ENCODE data around the gene NEK2.
"Not testable (repeated sequence)": the region's sequence is repeated elsewhere in the genome, so short reads cannot be mapped to it uniquely, and the experiment has no call there.

Gene NEK2

DNA sequence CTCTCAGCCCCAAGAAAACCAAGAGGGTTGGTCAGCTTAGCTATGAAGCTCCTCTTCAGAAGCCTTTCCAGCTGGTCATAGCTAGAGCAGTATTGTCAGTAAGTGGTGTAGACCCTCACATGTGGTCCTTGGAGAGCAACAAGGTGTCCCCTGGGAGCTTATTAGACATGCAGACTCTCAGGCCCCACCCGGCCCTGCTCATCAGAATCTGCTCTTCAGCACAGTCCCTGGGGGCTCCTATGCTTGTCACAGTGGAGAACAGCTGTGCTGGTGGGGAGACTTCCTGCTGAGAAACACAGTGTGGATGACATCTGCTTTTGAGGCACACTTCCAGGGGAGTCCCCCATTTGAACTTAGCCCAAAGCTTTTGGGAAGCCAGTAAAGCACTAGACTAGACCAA is 21.9 kb upstream of the NEK2 start:
- FAIRE-seq (peak; percentile 98), DNase-seq (ENCODE audit: insufficient read length, low spot score) (peak; percentile 31)

DNA sequence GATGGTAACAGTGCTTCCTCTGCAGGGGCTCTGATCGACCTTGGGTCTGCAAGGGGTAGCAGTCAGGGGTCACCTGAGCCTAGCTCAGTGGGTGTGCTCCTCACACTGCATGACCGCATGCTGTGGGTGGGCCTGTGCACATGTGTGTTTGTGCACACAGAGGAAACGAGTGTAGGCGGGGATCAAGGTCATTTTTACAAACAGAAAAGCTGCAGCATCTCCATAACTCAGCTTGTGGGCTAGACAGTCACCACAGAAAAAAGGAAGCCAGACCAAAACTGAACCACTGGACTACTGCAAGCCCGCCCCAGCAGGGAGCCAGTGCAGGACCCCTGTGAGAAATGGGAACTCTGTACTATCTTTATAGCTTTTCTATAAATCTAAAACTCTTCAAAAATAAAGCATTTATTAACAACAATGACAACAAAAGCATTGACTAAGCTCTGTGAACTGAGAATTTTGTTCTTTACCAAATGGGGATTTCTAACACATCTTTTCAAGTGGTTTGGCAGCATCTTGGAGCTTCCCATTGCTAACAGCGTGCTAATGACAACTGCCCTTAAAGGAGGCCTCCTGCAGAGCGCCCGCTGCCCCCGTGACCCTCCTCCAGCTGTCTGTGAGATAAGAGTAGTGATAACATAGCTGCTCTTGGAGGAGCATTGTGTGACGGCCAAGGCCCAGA is 19.9 kb upstream of the NEK2 start:
- no peak for DNase-seq (ENCODE audit: insufficient read length, low spot score)
- FAIRE-seq, result peak; percentile 92

DNA sequence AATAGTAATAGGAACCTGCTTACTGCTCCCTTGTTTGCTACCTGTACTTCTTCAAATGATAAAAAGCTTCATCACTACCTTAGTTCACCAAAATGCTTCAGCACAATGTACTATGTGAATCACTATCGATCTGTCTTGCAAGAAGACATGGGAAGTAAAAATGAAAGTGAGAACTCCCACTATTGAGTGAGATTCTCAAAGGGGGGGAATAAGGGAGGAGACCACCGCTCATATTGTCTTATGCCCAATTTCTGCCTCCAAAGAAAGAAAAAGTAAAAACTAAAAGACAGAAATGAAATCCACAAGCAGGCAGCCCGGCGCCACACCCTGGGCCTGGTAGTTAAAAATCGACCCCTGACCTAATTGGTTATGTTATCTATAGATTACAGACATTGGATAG is 18.5 kb upstream of the NEK2 start:
- not testable (repeated sequence) for DNase-seq (ENCODE audit: insufficient read length, low spot score); FAIRE-seq

DNA sequence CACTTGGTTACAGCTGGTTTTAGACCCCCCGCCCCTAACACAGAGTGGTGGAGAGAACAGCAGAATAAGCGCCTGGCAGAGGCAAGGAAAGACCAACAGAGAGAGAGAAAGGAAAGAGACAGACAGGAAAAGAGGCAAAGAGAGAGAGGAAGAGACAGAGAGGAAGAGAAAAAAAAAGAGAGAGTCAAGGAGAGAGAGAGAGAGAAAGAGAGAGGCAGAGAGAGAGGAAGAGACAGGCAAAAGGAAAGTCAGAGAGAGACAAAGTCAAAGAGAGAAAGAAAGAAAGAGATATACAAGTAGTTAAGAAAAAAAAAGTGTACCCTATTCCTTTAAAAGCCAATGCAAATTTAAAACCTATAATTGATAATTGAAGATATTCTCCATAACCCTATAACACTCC is 13.0 kb upstream of the NEK2 start:
- no peak for FAIRE-seq
- no peak for DNase-seq (ENCODE audit: insufficient read length, low spot score)

DNA sequence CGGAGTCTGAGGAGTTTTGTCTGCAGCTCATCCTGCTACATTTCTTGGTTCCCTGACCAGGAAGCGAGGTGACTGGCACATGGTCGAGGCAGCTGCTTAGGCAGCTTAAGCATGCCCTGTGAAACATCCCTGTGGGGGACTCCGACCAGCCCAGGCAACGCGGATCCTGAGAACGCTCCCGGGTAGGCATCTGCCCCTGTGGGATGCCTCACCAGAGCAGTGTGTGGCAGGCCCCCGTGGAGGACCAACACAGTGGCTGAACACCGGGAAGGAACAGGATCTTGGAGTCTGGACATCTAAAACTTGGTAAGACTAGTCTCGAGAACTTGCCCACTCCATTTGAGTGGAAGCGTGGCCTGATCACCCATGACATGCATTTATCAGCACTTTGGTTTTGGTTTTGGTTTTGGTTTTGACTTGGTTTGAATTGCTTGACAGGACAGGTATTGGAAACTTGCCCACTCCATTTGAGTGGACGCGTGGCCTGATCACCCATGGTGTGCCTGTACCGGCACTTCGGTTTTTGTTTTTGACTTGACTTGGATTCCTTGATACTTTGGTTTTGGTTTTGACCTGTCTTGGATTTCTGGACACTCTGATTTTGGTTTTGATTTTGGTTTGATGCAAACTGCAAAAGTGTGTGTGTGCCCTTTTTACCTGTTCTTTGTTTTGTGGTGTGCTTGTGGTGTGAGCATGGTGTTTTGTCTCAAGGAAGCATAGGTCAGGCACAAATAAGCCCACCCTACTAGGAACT is 12.2 kb upstream of the NEK2 start:
- FAIRE-seq, result peak; percentile 67
- DNase-seq (ENCODE audit: insufficient read length, low spot score), result no peak

DNA sequence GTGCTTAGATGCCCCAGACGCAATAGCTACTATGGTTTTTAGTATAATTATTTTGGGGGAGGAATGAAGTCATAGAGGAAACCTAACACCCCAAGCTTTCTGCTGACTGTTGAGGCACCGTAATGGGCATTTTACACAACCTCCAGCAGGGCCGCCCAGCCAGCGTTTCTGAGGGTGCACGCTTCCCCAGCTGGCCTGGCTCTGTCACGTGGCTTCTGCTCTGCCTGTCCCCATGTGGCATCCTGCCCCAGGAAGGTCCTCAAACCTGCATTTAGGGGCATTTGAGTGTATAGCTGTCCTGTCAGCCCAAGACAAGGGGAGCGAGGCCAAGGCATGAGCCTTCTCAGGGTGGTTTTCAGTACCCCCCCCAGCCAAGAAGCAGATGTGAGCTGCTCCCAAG is 10.4 kb upstream of the NEK2 start:
- DNase-seq (ENCODE audit: insufficient read length, low spot score), result no peak
- FAIRE-seq, result no peak

DNA sequence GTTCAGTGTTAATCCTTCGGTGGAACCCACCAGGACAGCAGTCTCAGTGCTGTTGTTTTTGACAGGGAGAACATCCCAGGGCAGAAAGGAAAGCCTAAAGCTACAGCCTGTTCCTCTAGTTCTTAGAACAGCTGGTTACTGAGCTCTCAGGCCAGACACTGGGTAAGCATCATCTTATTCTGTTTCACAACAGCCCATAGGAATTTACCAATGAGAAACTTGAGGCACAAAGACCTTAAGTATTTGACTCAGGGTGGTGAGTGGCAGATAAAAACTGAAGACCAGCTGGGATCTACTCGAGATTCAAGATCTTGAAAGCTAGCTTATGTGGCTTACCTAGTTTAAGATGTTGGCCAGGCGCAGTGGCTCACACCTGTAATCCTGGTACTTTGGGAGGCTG is 9.4 kb upstream of the NEK2 start:
- FAIRE-seq (no peak), DNase-seq (ENCODE audit: insufficient read length, low spot score) (no peak)

DNA sequence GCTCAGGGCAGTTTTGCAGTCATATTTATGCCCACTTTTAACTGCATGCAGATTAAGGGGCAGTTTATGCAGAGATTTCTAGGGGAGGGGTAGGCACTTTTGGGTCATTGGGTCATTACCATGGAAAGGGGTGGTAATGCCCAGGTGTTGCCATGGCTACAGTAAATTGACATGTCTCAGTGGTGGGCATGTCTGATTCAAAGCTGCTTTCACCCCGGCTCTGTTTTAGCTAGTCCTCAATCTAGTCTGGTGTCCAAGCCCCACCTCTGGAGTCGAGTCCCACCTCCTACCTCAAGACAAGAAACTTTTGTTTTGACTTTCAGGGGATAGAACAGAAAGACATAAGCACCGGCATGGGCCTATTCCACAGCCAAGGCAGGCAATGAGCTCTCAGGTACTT is 8.9 kb upstream of the NEK2 start:
- no peak for DNase-seq (ENCODE audit: insufficient read length, low spot score)
- FAIRE-seq, result no peak

DNA sequence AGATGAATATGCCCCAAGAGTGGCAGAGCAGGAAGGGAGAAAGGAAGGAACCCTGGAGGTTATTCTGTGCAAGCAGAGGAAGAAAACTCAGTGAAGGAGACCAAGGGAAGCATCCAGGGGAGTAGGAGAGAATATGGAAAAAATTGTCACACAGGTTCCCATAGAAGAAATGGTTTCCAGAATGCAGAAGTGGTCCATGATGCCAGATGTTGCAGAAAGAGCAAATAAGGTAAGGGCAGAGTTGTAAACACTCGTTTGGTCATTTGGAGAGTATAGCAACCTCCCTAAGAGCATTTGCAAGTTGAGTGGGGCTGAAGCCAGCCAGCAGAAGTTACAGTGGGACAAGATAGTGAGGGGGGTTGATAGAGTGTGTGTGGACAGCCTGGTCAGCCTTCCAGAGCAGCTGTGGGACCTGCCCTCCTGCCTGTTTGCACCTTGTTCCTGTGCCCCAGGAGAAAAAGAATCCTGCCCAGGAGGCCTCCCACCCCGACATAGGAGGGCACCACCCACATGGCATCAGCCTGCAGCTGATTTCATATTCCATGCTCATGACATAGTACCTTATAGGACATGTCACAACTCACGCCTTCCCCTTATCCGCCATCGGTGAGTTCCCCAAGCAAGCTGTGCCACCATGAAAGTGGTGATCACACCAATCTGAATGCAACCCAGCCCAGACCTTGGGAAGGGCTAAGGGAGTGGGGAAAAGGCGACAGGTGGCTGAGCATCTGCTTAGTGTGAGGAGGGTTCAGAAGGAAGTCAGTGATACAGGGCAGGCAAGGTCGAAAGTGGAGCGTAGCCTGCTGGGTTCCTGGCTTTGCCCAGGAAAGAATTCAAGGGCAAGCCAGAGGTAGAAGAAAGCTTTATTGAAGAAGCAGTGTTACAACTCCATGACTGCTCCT is 8.2 kb upstream of the NEK2 start:
- no peak for DNase-seq (ENCODE audit: insufficient read length, low spot score)
- no peak for FAIRE-seq

DNA sequence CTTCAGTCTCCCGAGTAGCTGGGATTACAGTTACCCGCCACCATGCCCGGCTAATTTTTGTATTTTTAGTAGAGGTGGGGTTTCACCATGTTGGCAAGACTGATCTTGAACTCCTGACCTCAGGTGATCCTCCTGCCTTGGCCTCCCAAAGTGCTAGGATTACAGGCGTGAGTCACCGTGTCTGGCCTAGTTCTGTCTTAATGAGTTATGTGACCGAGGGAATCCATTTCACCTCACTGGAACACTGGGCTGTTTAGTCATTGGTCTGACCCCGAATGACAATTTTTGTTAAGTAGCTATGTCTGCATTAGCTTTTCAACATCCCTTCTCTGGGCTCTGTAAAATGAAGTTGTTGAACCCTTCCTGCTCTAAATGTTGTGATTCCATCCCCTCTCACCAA is 6.8 kb upstream of the NEK2 start:
- not testable (repeated sequence) for DNase-seq (ENCODE audit: insufficient read length, low spot score); FAIRE-seq

DNA sequence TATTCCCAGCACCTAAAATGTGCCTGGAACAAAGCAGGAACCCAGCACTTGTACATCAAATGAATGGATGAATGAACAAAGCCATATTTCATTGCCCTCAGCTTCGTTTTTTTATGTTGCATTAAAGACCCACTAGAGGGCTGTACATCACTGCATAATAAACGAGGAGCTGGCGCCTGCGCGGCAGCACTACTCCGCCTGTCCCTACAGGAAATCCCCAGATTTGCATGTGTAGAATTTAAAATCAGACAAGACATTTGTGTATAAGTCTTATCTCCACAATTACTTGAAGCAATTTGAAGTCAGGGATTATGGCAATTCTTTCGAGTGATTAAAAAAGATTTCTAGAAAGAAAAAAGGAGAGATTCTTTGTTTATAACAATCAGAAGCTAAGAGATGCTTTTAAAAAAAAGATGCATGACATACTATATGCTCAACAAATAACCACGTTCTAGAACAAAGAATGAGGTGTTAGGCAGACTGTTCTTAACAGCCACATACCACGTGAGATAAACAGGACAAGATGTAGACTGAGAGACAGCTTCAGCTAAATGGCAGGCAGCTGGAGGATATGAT is 5.4 kb upstream of the NEK2 start:
- peak; percentile 93 for FAIRE-seq
- peak; percentile 59 for DNase-seq (ENCODE audit: insufficient read length, low spot score)

DNA sequence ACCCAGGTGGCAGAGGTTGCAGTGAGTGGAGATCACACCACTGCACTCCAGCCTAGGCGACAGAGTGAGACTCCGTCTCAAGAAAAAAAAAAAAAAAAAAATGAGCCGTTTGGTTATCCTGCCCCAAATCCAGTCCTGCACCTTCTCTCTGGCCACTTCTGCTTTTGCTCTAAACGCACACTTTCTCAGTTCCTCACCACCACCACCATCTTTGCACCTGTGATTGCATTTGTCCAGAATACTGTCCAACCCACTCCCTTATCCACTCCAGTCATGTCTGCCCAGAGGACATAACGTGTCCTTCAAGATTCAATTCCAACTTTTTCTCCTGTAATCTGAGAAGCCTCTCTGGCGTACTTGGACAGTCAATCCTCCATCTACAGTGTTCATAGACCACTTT is 2.2 kb upstream of the NEK2 start:
- DNase-seq (ENCODE audit: insufficient read length, low spot score) (no peak), FAIRE-seq (no peak)

DNA sequence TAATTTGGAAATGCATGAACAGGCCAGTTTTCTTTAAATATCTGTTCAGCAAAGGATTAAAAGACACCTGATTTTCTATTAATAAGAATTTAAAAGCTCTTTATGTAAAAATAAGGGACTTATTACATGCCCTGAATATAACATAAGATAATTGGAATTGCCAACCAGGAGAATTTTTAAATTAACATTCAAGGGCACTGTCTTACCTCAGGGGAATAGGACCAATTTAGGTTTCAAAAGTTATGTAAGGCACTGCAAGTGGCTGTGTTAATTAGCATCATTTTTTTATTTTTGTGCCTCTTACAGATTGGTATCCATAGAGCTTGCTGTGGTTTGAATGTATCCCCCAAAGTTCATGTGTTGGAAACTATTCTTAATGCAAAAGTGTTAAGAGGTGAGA is 1.3 kb upstream of the NEK2 start:
- FAIRE-seq (no peak), DNase-seq (ENCODE audit: insufficient read length, low spot score) (no peak)

DNA sequence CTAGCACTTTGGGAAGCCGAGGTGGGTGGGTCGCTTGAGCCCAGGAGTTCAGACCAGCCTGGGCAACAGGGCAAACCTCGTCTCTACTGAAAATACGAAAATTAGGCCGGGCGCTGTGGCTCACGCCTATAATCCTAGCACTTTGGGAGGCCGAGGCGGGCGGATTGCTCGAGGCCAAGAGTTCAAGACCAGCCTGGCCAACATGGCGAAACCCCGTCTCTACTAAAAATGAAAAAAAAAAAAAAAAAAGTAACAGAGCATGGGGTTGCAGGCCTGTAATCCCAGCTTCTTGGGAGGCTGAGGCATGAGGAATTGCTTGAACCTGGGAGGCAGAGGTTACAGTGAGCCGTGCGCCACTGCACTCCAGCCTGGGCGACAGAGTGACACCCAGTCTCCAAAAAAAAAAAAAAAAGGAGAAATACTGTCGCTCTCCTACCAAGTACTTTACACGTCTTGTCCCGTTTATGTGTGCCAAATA is 724 bp upstream of the NEK2 start:
- FAIRE-seq, result no peak
- DNase-seq (ENCODE audit: insufficient read length, low spot score), result no peak

DNA sequence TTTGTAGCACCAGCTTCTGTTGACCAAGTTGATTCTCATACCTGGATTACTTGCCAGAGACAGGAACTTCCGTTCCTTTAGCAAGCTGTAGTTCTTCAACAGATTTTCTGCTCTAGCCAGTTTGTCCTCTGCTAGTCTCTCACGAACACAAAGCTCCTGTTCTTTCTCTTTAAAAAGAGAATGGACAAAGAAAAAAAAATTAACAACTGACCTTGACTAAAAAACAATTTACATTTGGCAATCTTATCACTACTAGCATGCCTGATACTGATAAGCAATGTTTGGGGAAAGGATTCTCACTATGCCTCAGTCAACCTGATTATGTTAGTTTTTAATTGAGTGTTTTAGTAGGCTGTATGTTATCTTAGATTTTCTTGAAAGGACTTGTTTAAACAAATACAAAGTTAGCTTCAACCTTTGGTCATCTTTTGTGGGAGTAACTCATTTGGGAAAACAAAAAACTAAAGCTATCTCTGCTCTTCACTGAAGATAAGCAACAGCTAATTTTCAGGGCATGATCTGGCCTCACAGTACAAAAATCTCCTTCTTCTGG is 8.3 kb downstream of the NEK2 start:
- DNase-seq (ENCODE audit: insufficient read length, low spot score) (no peak), FAIRE-seq (no peak)

DNA sequence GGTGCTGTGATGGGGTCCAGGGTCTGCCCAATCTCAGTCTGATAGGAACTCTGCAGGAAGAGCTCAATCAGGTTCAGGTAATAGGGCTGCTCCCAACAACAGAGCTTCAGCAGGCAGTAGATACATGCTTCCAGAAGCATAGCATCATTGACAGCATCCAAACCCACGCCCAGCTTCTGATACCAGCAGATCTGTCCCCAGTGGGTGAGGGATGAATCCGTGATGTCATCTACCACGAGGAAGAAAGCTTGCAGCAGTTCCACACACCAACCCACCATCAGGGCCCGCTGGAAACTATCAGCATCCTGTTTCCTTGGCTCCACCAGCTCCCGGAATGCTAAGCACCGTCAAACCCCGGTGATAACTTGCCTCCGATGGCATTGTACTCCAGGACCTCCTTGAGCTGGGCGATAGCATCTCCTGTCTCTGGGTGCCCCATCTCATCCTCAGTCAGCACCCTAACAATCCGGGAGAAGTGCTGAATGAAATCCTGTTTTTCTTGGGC is 14.7 kb downstream of the NEK2 start:
- no peak for FAIRE-seq
- no peak for DNase-seq (ENCODE audit: insufficient read length, low spot score)

DNA sequence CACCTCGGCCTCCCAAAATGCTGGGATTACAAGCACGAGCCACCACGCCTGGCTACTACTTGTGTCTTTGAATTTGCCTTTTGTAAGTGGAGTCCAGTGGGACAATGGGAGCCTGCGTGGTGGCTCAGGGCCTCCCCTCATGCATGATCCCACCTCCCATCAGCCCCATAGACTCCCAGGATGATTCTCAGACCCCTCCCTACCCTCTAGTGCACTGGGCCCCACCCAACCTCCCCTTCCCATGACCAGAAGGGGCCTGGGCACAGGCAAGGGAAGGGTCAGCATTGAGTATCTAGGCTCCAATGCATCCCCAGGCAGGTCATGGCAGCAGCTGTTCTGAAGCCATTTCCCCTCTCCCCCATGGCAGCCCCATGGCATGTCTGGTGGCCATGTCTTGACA is 18.7 kb downstream of the NEK2 start:
- FAIRE-seq (no peak), DNase-seq (ENCODE audit: insufficient read length, low spot score) (no peak)

DNA sequence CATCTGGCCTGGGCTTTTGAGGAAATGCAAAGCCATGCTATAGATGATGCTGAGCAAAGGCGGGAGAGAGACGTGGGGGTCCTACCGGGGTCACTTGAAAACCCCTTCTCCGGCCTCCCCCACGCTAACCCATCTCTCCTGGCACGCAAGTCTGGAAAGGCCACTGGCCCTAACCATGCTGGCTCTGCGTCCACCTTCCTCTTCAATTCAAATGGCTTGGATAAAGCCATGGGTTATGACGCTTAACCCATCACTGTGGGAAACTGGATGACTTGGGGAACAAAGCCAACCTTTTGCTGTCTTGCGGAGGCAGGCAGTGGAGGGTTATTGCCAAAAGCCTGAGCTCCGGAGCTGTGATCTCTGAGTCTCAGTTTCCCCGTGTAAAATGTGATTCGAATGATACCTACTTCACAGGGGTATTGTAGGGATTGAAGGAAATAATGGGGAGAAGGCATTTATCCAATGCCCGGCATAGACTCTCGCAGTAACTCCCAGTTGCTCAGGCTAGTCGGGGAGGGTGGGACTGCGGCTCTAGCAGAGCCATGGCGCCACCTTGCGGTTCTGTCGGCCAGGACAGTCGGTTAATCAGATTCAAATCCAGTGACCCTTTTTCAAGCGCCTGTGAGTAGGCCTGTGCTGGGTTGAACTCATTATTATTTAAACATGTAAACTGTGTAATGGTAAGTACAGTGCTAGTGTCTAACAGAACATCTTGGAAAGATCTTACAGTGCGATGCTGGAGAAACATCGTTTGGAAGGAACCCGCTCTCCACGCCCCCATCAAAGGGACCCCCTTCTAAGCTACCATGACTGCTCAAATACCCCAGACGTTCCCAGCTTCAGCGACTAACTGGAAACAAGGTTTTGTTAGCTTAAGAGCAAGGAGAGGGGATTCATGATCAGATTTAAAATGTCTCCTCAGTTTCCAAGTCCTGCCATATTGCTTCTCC is 20.3 kb downstream of the NEK2 start:
- DNase-seq (ENCODE audit: insufficient read length, low spot score), result peak; percentile 41
- peak; percentile 92 for FAIRE-seq

DNA sequence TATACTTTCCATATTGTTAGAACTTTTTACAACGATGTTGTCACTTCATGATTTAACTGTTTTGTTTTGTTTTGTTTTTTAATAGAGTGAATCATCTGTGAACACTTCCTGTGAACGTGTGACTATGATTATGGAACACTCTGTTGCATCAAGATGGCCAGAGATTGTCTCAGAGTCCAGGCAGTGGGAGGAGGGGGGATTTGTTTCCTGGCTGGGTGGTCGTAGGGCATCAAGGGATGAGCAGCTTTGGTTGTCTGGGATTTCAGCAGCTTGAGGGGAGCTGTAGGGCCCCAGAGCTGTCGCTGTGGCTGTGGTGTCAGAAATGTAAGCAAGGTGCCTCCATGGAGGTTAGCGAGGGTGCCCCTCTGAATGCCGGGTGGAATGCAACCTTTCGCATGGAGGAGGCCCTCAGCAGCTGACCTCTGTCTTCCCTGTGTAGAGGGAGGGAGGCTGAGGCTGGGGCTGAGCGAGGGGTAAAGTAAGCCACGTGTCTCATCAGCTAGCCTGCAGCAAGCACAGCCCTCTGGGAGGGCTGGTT is 21.4 kb downstream of the NEK2 start:
- FAIRE-seq, result no peak
- no peak for DNase-seq (ENCODE audit: insufficient read length, low spot score)
